ENCODE data around the gene NLRP14. TPM values are rescaled to one million over a fixed set of nuclear protein-coding genes. Genes with fewer than 3 reads are reported as not detected.

Gene NLRP14
- total and polyA plus RNA-seq, 9 of the 15 experiments (the other 6 are each of a cell fraction or from before 2014, with no cell fraction given) = 0.27 to 1.2 (median 0.54) TPM

- TF ChIP-seq THRB (CRISPR knock-in tag; conservative IDR thresholded peaks at IDR 0.05) = no peak
- peak; percentile 79 for TF ChIP-seq DEAF1 (CRISPR knock-in tag; IDR thresholded peaks at IDR 0.05)
- TF ChIP-seq ZNF696 (CRISPR knock-in tag; conservative IDR thresholded peaks at IDR 0.05) = no peak
- TF ChIP-seq PCBP1 (IDR thresholded peaks at IDR 0.05; ENCODE audit: low read depth, low read length, poor library complexity, severe bottlenecking) = no peak
- no peak for TF ChIP-seq ZNF740 (CRISPR knock-in tag; IDR thresholded peaks at IDR 0.05)
- TF ChIP-seq ZNF740 (tag; IDR thresholded peaks at IDR 0.05) = no peak
- TF ChIP-seq PRPF4 (IDR thresholded peaks at IDR 0.05; ENCODE audit: insufficient read depth, low read depth, low read length, poor library complexity, severe bottlenecking) = no peak
- no peak for TF ChIP-seq CREB3 (tag; conservative IDR thresholded peaks at IDR 0.05; ENCODE audit: low read depth)
- no peak for TF ChIP-seq NR2C2 (CRISPR knock-in tag; IDR thresholded peaks at IDR 0.05)
- TF ChIP-seq NR2C2 (tag; IDR thresholded peaks at IDR 0.05) = 0 out of 2 replicates have a peak, but pooled peaks have one; percentile 19
These were observed 78.1 kb downstream of the NLRP14 start (continued) for GRCh38 chr11:7098235-7098832.

Data from K562 (cell line).